Panc1 (cell line): ENCODE measurements around the gene NUB1. TPM values are rescaled to one million over a fixed set of nuclear protein-coding genes. Genes with fewer than 3 reads are reported as not detected.

ENCODE experiments used
- ATAC-seq: fragments of 200-7000 bp; cut with Tn5 transposase; 2 replicates; pipeline ENCODE4 v1.9.1; 2020; ENCODE audit warnings: mild to moderate bottlenecking, moderate library complexity
- BruUV-seq: library from RNA; stranded (reverse); fragments of 400-500 nt; replicated peaks from 2 replicates; lab custom pipeline; 2021; lab: Mats Ljungman, UMichigan
- CTCF ChIA-PET: fragments of 300-600 bp; sonication (Branson Sonifier 250); formaldehyde crosslinking; loops from one replicate; lab custom pipeline; 2022; ENCODE audit warnings: antibody characterized with exemption; lab: Charles Lee
- POLR2A ChIA-PET: fragments of 300-600 bp; sonication (Branson Sonifier 250); formaldehyde crosslinking; loops from one replicate; lab custom pipeline; 2022; ENCODE audit warnings: antibody characterized with exemption; lab: Charles Lee
- DNase-seq: peaks from one replicate; pipeline ENCODE4 v3.0.0-alpha.2; 2010; ENCODE audit warnings: low read depth, low spot score
- H3K27ac ChIP-seq: 2 replicates; pipeline ENCODE4 v1.5.1; 2011; ENCODE audit warnings: mild to moderate bottlenecking, low read length, inconsistent platforms
- H3K27me3 ChIP-seq: fragments of 200-500 bp; sonication (Bioruptor generic); 2 replicates; pipeline ENCODE4 v1.6.0; 2014; ENCODE audit warnings: low read length, inconsistent platforms; ENCODE audit not compliant: control insufficient read depth, insufficient read depth
- H3K36me3 ChIP-seq: fragments of 200-500 bp; sonication (Bioruptor generic); 2 replicates; pipeline ENCODE4 v1.5.1; 2014; ENCODE audit warnings: inconsistent platforms, mild to moderate bottlenecking, low read length, moderate library complexity; ENCODE audit not compliant: control insufficient read depth, insufficient read depth
- H3K4me1 ChIP-seq: 2 replicates; pipeline ENCODE4 v1.5.1; 2011; ENCODE audit warnings: inconsistent platforms, mild to moderate bottlenecking, low read length, moderate library complexity; ENCODE audit not compliant: control insufficient read depth, insufficient read depth
- H3K4me3 ChIP-seq, 2 experiments: 2 replicates each; pipeline ENCODE4 v1.5.1; 2011 to 2012; ENCODE audit warnings: low read depth in 2 of 2, low read length in 2 of 2, mild to moderate bottlenecking in 2 of 2, inconsistent platforms in 1 of 2, moderate library complexity in 1 of 2
- H3K9me3 ChIP-seq: fragments of 200-500 bp; sonication (Bioruptor generic); 2 replicates; pipeline ENCODE4 v1.5.1; 2014; ENCODE audit warnings: low read depth, mild to moderate bottlenecking, inconsistent platforms, low read length, moderate library complexity; ENCODE audit not compliant: control insufficient read depth, insufficient read depth
- POLR2AphosphoS5 ChIP-seq: IDR thresholded peaks from 2 replicates; pipeline ENCODE4 v1.6.1; 2012; ENCODE audit warnings: mild to moderate bottlenecking, low read depth, low read length, moderate library complexity
- SIN3A ChIP-seq: IDR thresholded peaks from 2 replicates; pipeline ENCODE4 v1.6.1; 2012; ENCODE audit warnings: low read depth, mild to moderate bottlenecking, low read length, moderate library complexity, borderline replicate concordance; ENCODE audit not compliant: insufficient read depth
- TCF7L2 ChIP-seq: IDR thresholded peaks from 2 replicates; pipeline ENCODE4 v1.6.1; 2011; ENCODE audit warnings: mild to moderate bottlenecking, low read depth, low read length, inconsistent platforms
- in situ Hi-C: cut with HindIII; loops from 2 replicates; pipeline ENCODE4 v1.10.0; 2016; ENCODE audit warnings: low sequenced_read_pairs, low pct_unique_long_range_greater_than_20kb
- intact Hi-C: fragments of 100-400 bp; cut with micrococcal nuclease; formaldehyde crosslinking; loops from one replicate; pipeline ENCODE4 v1.10.0; 2022; ENCODE audit not compliant: unreplicated experiment
- total RNA-seq: library from RNA; stranded (reverse); gene quantifications from one replicate; pipeline ENCODE4 v1.2.1, GENCODE V29; 2021; ENCODE audit not compliant: unreplicated experiment
- TF ChIP-seq, protein P1 (sequence below), 2 experiments: IDR thresholded peaks; 2 replicates each; pipeline ENCODE4 v1.6.1; 2011 to 2012; ENCODE audit warnings: low read depth in 2 of 2, control low read depth in 1 of 2, low read length in 1 of 2, mild to moderate bottlenecking in 1 of 2, moderate library complexity in 1 of 2; ENCODE audit not compliant: insufficient read depth in 1 of 2
- TF ChIP-seq, protein P2 (sequence below): fragments of 450-650 bp; IDR thresholded peaks from 2 replicates; pipeline ENCODE4 v1.5.1; 2017; ENCODE audit warnings: mild to moderate bottlenecking

Gene NUB1
- total RNA-seq, 1 experiment from 2014 or later = 50.5 TPM

DNA sequence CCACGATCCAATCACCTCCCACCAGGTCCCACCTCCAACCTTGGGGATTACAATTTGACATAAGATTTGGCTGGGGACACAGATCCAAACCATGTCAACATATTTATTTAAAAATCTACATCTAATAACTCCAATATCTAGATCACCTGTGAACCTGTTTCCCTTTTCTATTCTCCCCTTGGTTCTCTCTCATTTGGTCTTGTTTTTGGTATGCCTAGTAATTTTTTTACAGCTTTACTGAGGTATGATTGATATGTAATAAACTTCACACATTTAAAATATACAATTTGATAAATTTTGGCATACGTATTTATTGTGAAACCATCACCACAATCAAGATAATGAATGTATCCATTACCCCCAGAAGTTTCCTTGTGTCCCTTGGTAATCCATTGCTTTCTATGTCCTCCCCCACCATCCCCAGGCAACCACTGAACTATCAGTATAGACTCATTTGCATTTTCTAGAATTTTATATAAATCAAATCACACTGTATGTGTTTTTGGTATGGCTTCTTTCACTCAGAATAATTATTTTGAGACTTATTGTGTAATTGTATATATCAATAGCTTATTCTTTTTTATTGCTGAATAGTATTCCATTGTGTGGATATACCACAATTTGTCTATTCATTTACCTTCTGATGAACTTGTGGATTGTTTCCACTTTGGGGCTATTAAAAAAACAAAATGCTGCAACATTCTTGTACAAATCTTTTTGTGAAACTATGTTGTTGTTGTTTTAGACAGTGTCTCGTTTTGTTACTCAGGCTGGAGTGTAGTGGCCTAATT, 45.2 kb upstream of the NUB1 start:
- Histone ChIP-seq H3K4me3 (no peak overlapping the region), H3K9me3 (no peaks in the 10 kb centered on the region), H3K27ac (no peak overlapping the region), H3K36me3 (no peaks in the 10 kb centered on the region), H3K4me1 (no peaks in the 10 kb centered on the region), H3K27me3 (0 out of 2 replicates have a peak, but pooled peaks cover 5% of the 10 kb centered on the region)
- in situ Hi-C loops = no loop called here
- no peak for TF ChIP-seq TCF7L2
- TF ChIP-seq, protein P1, sequence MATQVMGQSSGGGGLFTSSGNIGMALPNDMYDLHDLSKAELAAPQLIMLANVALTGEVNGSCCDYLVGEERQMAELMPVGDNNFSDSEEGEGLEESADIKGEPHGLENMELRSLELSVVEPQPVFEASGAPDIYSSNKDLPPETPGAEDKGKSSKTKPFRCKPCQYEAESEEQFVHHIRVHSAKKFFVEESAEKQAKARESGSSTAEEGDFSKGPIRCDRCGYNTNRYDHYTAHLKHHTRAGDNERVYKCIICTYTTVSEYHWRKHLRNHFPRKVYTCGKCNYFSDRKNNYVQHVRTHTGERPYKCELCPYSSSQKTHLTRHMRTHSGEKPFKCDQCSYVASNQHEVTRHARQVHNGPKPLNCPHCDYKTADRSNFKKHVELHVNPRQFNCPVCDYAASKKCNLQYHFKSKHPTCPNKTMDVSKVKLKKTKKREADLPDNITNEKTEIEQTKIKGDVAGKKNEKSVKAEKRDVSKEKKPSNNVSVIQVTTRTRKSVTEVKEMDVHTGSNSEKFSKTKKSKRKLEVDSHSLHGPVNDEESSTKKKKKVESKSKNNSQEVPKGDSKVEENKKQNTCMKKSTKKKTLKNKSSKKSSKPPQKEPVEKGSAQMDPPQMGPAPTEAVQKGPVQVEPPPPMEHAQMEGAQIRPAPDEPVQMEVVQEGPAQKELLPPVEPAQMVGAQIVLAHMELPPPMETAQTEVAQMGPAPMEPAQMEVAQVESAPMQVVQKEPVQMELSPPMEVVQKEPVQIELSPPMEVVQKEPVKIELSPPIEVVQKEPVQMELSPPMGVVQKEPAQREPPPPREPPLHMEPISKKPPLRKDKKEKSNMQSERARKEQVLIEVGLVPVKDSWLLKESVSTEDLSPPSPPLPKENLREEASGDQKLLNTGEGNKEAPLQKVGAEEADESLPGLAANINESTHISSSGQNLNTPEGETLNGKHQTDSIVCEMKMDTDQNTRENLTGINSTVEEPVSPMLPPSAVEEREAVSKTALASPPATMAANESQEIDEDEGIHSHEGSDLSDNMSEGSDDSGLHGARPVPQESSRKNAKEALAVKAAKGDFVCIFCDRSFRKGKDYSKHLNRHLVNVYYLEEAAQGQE (IDR thresholded peaks at IDR 0.05; ENCODE audit: insufficient read depth in 1 of 2, low read depth in 2 of 2, low read length in 1 of 2) = no peak
- no peak for TF ChIP-seq POLR2AphosphoS5
- no peak for TF ChIP-seq SIN3A
- TF ChIP-seq, protein P2, sequence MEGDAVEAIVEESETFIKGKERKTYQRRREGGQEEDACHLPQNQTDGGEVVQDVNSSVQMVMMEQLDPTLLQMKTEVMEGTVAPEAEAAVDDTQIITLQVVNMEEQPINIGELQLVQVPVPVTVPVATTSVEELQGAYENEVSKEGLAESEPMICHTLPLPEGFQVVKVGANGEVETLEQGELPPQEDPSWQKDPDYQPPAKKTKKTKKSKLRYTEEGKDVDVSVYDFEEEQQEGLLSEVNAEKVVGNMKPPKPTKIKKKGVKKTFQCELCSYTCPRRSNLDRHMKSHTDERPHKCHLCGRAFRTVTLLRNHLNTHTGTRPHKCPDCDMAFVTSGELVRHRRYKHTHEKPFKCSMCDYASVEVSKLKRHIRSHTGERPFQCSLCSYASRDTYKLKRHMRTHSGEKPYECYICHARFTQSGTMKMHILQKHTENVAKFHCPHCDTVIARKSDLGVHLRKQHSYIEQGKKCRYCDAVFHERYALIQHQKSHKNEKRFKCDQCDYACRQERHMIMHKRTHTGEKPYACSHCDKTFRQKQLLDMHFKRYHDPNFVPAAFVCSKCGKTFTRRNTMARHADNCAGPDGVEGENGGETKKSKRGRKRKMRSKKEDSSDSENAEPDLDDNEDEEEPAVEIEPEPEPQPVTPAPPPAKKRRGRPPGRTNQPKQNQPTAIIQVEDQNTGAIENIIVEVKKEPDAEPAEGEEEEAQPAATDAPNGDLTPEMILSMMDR = no peak
- CTCF ChIA-PET = interaction anchor here (0.7 kb wide), 1 partner anchor 14 kb away, joined by 3 read pairs; no protein-coding TSS in a partner anchor
- DNase-seq (no peak), ATAC-seq (no peak)
- no TSS peak for BruUV-seq
- intact Hi-C loops = no loop called here
- POLR2A ChIA-PET = interaction anchor here (0.6 kb wide), 1 partner anchor 52 kb away, joined by 5 read pairs; no protein-coding TSS in a partner anchor

DNA sequence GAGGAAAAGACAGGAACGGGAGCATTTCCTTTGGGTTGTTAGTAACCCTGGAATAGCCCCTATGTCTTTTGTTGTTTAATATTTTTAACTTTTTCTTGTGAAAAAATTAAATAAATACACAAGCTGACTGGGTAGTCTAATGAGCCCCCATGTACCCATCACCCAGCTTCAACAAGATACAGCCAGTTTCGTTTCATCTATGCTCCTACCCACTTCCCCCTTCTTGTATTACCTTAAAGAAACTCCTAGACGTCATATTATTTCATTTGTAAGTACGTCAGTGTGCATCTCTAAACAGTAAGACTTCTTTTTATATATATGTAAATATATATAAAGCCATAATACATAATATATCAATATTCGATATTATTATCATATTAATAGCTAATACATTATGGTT, 42.8 kb upstream of the NUB1 start:
- BruUV-seq = no TSS peak
- DNase-seq (no peak), ATAC-seq (no peak)
- POLR2A ChIA-PET = no interaction called here
- Histone ChIP-seq H3K36me3 (no peaks in the 10 kb centered on the region), H3K4me1 (no peaks in the 10 kb centered on the region), H3K9me3 (no peaks in the 10 kb centered on the region), H3K27ac (no peak overlapping the region), H3K27me3 (peaks cover 9% of the 10 kb centered on the region; the same call in 1 of the 2 replicates), H3K4me3 (no peak overlapping the region)
- intact Hi-C loops (no loop called here), in situ Hi-C loops (no loop called here)
- CTCF ChIA-PET = no interaction called here
- TF ChIP-seq, protein P1 (IDR thresholded peaks at IDR 0.05; ENCODE audit: insufficient read depth in 1 of 2, low read depth in 2 of 2, low read length in 1 of 2) = no peak
- TF ChIP-seq TCF7L2 = no peak
